T-helper 17 cell (primary cell): ENCODE data around the gene FABP7. TPM values are rescaled to one million over a fixed set of nuclear protein-coding genes. Genes with fewer than 3 reads are reported as not detected.

Source experiments
- ATAC-seq: fragments of 150-1000 bp; cut with Tn5 transposase; 2 replicates; pipeline ENCODE4 v1.10.0; 2021; ENCODE audit warnings: mild to moderate bottlenecking, moderate library complexity
- DNase-seq, 3 donors: peaks; one replicate each; pipeline versions ENCODE4 v3.0.0 to v3.0.0-alpha.2; 2020 to 2021
- H3K9me3 ChIP-seq: one replicate; pipeline ENCODE4 v1.7.0; 2013; ENCODE audit warnings: low read length, mild to moderate bottlenecking; ENCODE audit not compliant: control insufficient read depth, poor library complexity, severe bottlenecking
- H3K27ac Mint-ChIP-seq: one replicate; pipeline ENCODE4 v1.8.0; 2022; ENCODE audit warnings: mild to moderate bottlenecking, moderate library complexity, mixed read lengths
- H3K27me3 Mint-ChIP-seq: one replicate; pipeline ENCODE4 v1.8.0; 2022; ENCODE audit warnings: mixed read lengths
- H3K36me3 Mint-ChIP-seq: one replicate; pipeline ENCODE4 v1.8.0; 2022; ENCODE audit warnings: low read depth, mixed read lengths
- H3K4me1 Mint-ChIP-seq: one replicate; pipeline ENCODE4 v1.8.0; 2022; ENCODE audit warnings: mild to moderate bottlenecking, mixed read lengths
- H3K4me3 Mint-ChIP-seq: one replicate; pipeline ENCODE4 v1.8.0; 2022; ENCODE audit warnings: mild to moderate bottlenecking, moderate library complexity, mixed read lengths
- total RNA-seq, 4 donors: library from RNA in 2 of 4; stranded (reverse) in 2 of 4; gene quantifications; one replicate each; pipeline ENCODE4 v1.2.3 and lab custom pipeline; 2022 to 2026

Gene FABP7
- total RNA-seq, 2 donors from 2014 or later: not detected

GRCh38 chr6:122775975-122776374 lies 3.5 kb upstream of the FABP7 start:
- H3K27ac Mint-ChIP-seq: no peak overlapping the region
- H3K4me1 Mint-ChIP-seq: no peaks in the 10 kb centered on the region
- no peaks in the 10 kb centered on the region for H3K9me3 ChIP-seq
- DNase-seq (no peak), ATAC-seq (no peak)
- peaks cover 23% of the 10 kb centered on the region for H3K27me3 Mint-ChIP-seq
- H3K36me3 Mint-ChIP-seq: no peaks in the 10 kb centered on the region
- no peak overlapping the region for H3K4me3 Mint-ChIP-seq

GRCh38 chr6:122778302-122778701 lies 1.2 kb upstream of the FABP7 start:
- H3K9me3 ChIP-seq: no peaks in the 10 kb centered on the region
- H3K36me3 Mint-ChIP-seq: no peaks in the 10 kb centered on the region
- H3K4me3 Mint-ChIP-seq: no peak overlapping the region
- no peak for DNase-seq
- no peak for ATAC-seq
- no peak overlapping the region for H3K27ac Mint-ChIP-seq
- peaks cover 18% of the 10 kb centered on the region for H3K27me3 Mint-ChIP-seq
- H3K4me1 Mint-ChIP-seq: no peaks in the 10 kb centered on the region

- no peak overlapping the region for H3K27ac Mint-ChIP-seq
- no peaks in the 10 kb centered on the region for H3K9me3 ChIP-seq
- no peak overlapping the region for H3K4me3 Mint-ChIP-seq
- H3K27me3 Mint-ChIP-seq: peaks cover 23% of the 10 kb centered on the region
- H3K36me3 Mint-ChIP-seq: no peaks in the 10 kb centered on the region
- ATAC-seq (no peak), DNase-seq (no peak)
- no peaks in the 10 kb centered on the region for H3K4me1 Mint-ChIP-seq
Observed at GRCh38 chr6:122778985-122779661, 393 bp upstream of the FABP7 start.

GRCh38 chr6:122780114-122780513 lies 598 bp downstream of the FABP7 start:
- peaks cover 23% of the 10 kb centered on the region for H3K27me3 Mint-ChIP-seq
- H3K4me1 Mint-ChIP-seq: no peaks in the 10 kb centered on the region
- no peaks in the 10 kb centered on the region for H3K36me3 Mint-ChIP-seq
- DNase-seq (no peak), ATAC-seq (no peak)
- no peak overlapping the region for H3K27ac Mint-ChIP-seq
- no peak overlapping the region for H3K4me3 Mint-ChIP-seq
- H3K9me3 ChIP-seq: no peaks in the 10 kb centered on the region

GRCh38 chr6:122781716-122782115 lies 2.2 kb downstream of the FABP7 start:
- H3K4me1 Mint-ChIP-seq: no peaks in the 10 kb centered on the region
- ATAC-seq (no peak), DNase-seq (no peak)
- H3K9me3 ChIP-seq: no peaks in the 10 kb centered on the region
- peaks cover 23% of the 10 kb centered on the region for H3K27me3 Mint-ChIP-seq
- no peak overlapping the region for H3K27ac Mint-ChIP-seq
- H3K36me3 Mint-ChIP-seq: no peaks in the 10 kb centered on the region
- H3K4me3 Mint-ChIP-seq: no peak overlapping the region

- ATAC-seq (no peak), DNase-seq (no peak)
- Mint-ChIP-seq H3K27ac (no peak overlapping the region), H3K27me3 (peaks cover 40% of the 10 kb centered on the region), H3K4me1 (no peaks in the 10 kb centered on the region), H3K36me3 (no peaks in the 10 kb centered on the region), H3K4me3 (no peak overlapping the region)
- no peaks in the 10 kb centered on the region for H3K9me3 ChIP-seq
Observed at GRCh38 chr6:122783401-122783800, 3.9 kb downstream of the FABP7 start.

- Mint-ChIP-seq H3K27me3 (peaks cover 52% of the 10 kb centered on the region), H3K36me3 (peaks cover 4% of the 10 kb centered on the region), H3K27ac (no peak overlapping the region), H3K4me1 (peaks cover 8% of the 10 kb centered on the region), H3K4me3 (no peak overlapping the region)
- no peaks in the 10 kb centered on the region for H3K9me3 ChIP-seq
- ATAC-seq: no peak
- no peak for DNase-seq
Observed at GRCh38 chr6:122785891-122786290, 6.4 kb downstream of the FABP7 start.

GRCh38 chr6:122787721-122788120 lies 8.2 kb downstream of the FABP7 start:
- H3K4me1 Mint-ChIP-seq: peaks cover 8% of the 10 kb centered on the region
- H3K27ac Mint-ChIP-seq: no peak overlapping the region
- no peaks in the 10 kb centered on the region for H3K9me3 ChIP-seq
- peaks cover 56% of the 10 kb centered on the region for H3K27me3 Mint-ChIP-seq
- DNase-seq: no peak
- ATAC-seq: no peak
- peaks cover 4% of the 10 kb centered on the region for H3K36me3 Mint-ChIP-seq
- H3K4me3 Mint-ChIP-seq: no peak overlapping the region

GRCh38 chr6:122788208-122788607 lies 8.7 kb downstream of the FABP7 start:
- Mint-ChIP-seq H3K4me1 (peaks cover 8% of the 10 kb centered on the region), H3K27me3 (peaks cover 57% of the 10 kb centered on the region), H3K4me3 (no peak overlapping the region), H3K36me3 (peaks cover 4% of the 10 kb centered on the region), H3K27ac (no peak overlapping the region)
- ATAC-seq (no peak), DNase-seq (no peak)
- no peaks in the 10 kb centered on the region for H3K9me3 ChIP-seq

GRCh38 chr6:122788663-122789181 lies 9.2 kb downstream of the FABP7 start:
- H3K36me3 Mint-ChIP-seq: peaks cover 4% of the 10 kb centered on the region
- no peaks in the 10 kb centered on the region for H3K9me3 ChIP-seq
- peaks cover 52% of the 10 kb centered on the region for H3K27me3 Mint-ChIP-seq
- no peak for ATAC-seq
- no peak overlapping the region for H3K27ac Mint-ChIP-seq
- H3K4me1 Mint-ChIP-seq: peaks cover 8% of the 10 kb centered on the region
- DNase-seq: no peak
- peak overlapping the region; percentile 56 for H3K4me3 Mint-ChIP-seq

- ATAC-seq (peak; percentile 50), DNase-seq (no peak)
- H3K4me1 Mint-ChIP-seq: peaks cover 8% of the 10 kb centered on the region
- H3K9me3 ChIP-seq: no peaks in the 10 kb centered on the region
- no peak within 1 kb of the TSS for H3K27ac Mint-ChIP-seq
- H3K36me3 Mint-ChIP-seq: peaks cover 4% of the 10 kb centered on the region
- peaks cover 52% of the 10 kb centered on the region for H3K27me3 Mint-ChIP-seq
- H3K4me3 Mint-ChIP-seq: peak within 1 kb of the TSS; percentile 79
Observed at GRCh38 chr6:122789182-122790027, 9.9 kb downstream of the FABP7 start, which contains the start of gene SMPDL3A. Gene SMPDL3A, plus strand, starts transcription at chr6:122789258. Its CDS starts 89 bp downstream, at chr6:122789347.

GRCh38 chr6:122790028-122790422 lies 10.5 kb downstream of the FABP7 start:
- Mint-ChIP-seq H3K4me1 (peaks cover 8% of the 10 kb centered on the region), H3K4me3 (peak overlapping the region; percentile 79), H3K27ac (no peak overlapping the region), H3K36me3 (peaks cover 4% of the 10 kb centered on the region), H3K27me3 (peaks cover 52% of the 10 kb centered on the region)
- no peak for DNase-seq
- H3K9me3 ChIP-seq: no peaks in the 10 kb centered on the region
- ATAC-seq: no peak

- H3K36me3 Mint-ChIP-seq: peaks cover 4% of the 10 kb centered on the region
- peaks cover 52% of the 10 kb centered on the region for H3K27me3 Mint-ChIP-seq
- H3K9me3 ChIP-seq: no peaks in the 10 kb centered on the region
- DNase-seq: no peak
- H3K27ac Mint-ChIP-seq: no peak overlapping the region
- no peak for ATAC-seq
- H3K4me1 Mint-ChIP-seq: peaks cover 8% of the 10 kb centered on the region
- H3K4me3 Mint-ChIP-seq: peak overlapping the region; percentile 52
Observed at GRCh38 chr6:122790423-122791309, 11.2 kb downstream of the FABP7 start.
